ENCODE results near the gene TMTC2. TPM values are rescaled to one million over a fixed set of nuclear protein-coding genes. Genes with fewer than 3 reads are reported as not detected.

The TMTC2 gene
- total RNA-seq, 4 donors from 2014 or later, result 6.5 to 11.3 (median 8.9) TPM

GRCh38 chr12:82651489-82651888 lies 35.2 kb upstream of the TMTC2 start:
- TF ChIP-seq CTCF (IDR thresholded peaks at IDR 0.05; ENCODE audit: low read depth), result no peak

GRCh38 chr12:82652071-82652470 lies 34.6 kb upstream of the TMTC2 start:
- TF ChIP-seq CTCF (IDR thresholded peaks at IDR 0.05; ENCODE audit: low read depth), result no peak

DNA sequence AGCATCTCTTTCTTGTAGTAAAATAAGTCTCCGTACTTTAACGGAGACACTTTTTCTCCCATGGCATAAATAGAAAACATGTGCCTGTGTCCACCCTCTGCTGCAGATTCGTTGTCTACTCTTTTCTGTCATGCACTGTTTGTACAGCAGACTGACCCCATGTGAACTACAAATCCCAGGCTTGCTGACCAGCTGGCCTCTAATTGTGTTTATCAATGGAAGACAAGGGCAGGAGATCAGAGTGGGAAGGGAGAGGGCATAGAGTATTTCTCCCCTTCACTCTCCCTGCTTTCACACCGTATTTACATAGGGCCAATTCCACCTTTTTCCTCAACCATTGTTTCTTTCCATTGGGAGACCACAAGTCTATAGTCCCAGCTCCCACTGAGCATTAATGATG lies 31.0 kb upstream of the TMTC2 start:
- no peak for TF ChIP-seq CTCF (IDR thresholded peaks at IDR 0.05; ENCODE audit: low read depth)

GRCh38 chr12:82659343-82660207 lies 27.1 kb upstream of the TMTC2 start:
- no peak for TF ChIP-seq CTCF (IDR thresholded peaks at IDR 0.05; ENCODE audit: low read depth)

- TF ChIP-seq CTCF (IDR thresholded peaks at IDR 0.05; ENCODE audit: low read depth), result no peak
Observed at GRCh38 chr12:82660541-82661325, 26.0 kb upstream of the TMTC2 start.

GRCh38 chr12:82663893-82664292 lies 22.8 kb upstream of the TMTC2 start:
- no peak for TF ChIP-seq CTCF (IDR thresholded peaks at IDR 0.05; ENCODE audit: low read depth)

Measured in subcutaneous adipose tissue (tissue), 4 donors.